H1 (cell line): ENCODE measurements around the gene RNU6-9. TPM values are rescaled to one million over a fixed set of nuclear protein-coding genes. Genes with fewer than 3 reads are reported as not detected.
A peak's percentile ranks its signal among the peaks of the same experiment; 100 is the strongest.

ENCODE experiments used
- CTCF ChIA-PET: fragments of 300-600 bp; sonication (Branson Sonifier 250); formaldehyde crosslinking; loops from one replicate; lab custom pipeline; 2021; ENCODE audit not compliant: partially characterized antibody; lab: Charles Lee
- POLR2A ChIA-PET: fragments of 300-600 bp; sonication (Branson Sonifier 250); formaldehyde crosslinking; loops from one replicate; lab custom pipeline; 2021; ENCODE audit warnings: inconsistent platforms; ENCODE audit not compliant: partially characterized antibody; lab: Charles Lee
- DNase-seq, 2 experiments: peaks; one replicate each; pipeline versions ENCODE4 v3.0.0 to v3.0.0-alpha.2; 2010 to 2022; ENCODE audit warnings: low spot score in 2 of 2, low read depth in 1 of 2, mixed read lengths in 1 of 2
- FAIRE-seq: peaks from 2 replicates; lab custom pipeline; 2011; peaks lifted over from hg19 to GRCh38; lab: Jason Lieb, UNC
- H2AFZ ChIP-seq: 2 replicates; pipeline ENCODE4 v1.8.1; 2012; ENCODE audit warnings: low read length, inconsistent platforms
- H2AK5ac ChIP-seq: 2 replicates; pipeline ENCODE4 v1.6.1; 2013; ENCODE audit warnings: low read depth, low read length
- H2BK120ac ChIP-seq: replicated peaks from 2 replicates; pipeline ENCODE3; 2013; ENCODE audit warnings: low read depth, low read length, inconsistent platforms
- H2BK12ac ChIP-seq: 2 replicates; pipeline ENCODE4 v1.6.1; 2013; ENCODE audit warnings: low read depth, low read length
- H2BK15ac ChIP-seq: 2 replicates; pipeline ENCODE4 v1.6.1; 2013; ENCODE audit warnings: low read length
- H2BK20ac ChIP-seq: 2 replicates; pipeline ENCODE4 v1.6.1; 2013; ENCODE audit warnings: low read length
- H2BK5ac ChIP-seq: 2 replicates; pipeline ENCODE4 v1.6.1; 2013; ENCODE audit warnings: low read depth, low read length
- H3K14ac ChIP-seq: 2 replicates; pipeline ENCODE4 v1.6.1; 2013; ENCODE audit warnings: inconsistent platforms; ENCODE audit not compliant: insufficient read length
- H3K18ac ChIP-seq: 2 replicates; pipeline ENCODE4 v1.6.1; 2013; ENCODE audit warnings: low read length; ENCODE audit errors: extremely low read depth
- H3K23ac ChIP-seq: 2 replicates; pipeline ENCODE4 v1.6.1; 2013; ENCODE audit warnings: inconsistent platforms; ENCODE audit not compliant: insufficient read length
- H3K23me2 ChIP-seq: 2 replicates; pipeline ENCODE4 v1.6.1; 2013; ENCODE audit warnings: low read depth, low read length
- H3K27ac ChIP-seq: 2 replicates; pipeline ENCODE4 v1.6.1; 2011; ENCODE audit warnings: low read depth, low read length, inconsistent platforms
- H3K27me3 ChIP-seq, 4 experiments: replicated peaks in 1 of 4; 1 replicate in 1 of 4; 2 replicates in 3 of 4; pipeline versions ENCODE4 v1.6.1 to v1.8.1; 2011 to 2013; ENCODE audit warnings: low read length in 3 of 4, mild to moderate bottlenecking in 3 of 4, inconsistent platforms in 2 of 4, mixed read lengths in 2 of 4, moderate library complexity in 1 of 4; ENCODE audit not compliant: control insufficient read depth in 3 of 4, insufficient read depth in 3 of 4; ENCODE audit errors: extremely low read depth in 1 of 4
- H3K36me3 ChIP-seq, 4 experiments: 2 replicates each; pipeline versions ENCODE4 v1.6.1 to v1.8.1; 2011 to 2013; ENCODE audit warnings: mild to moderate bottlenecking in 4 of 4, low read length in 3 of 4, moderate library complexity in 2 of 4, control low read depth in 1 of 4, inconsistent platforms in 1 of 4; ENCODE audit not compliant: insufficient read depth in 4 of 4, control insufficient read depth in 2 of 4
- H3K4ac ChIP-seq: replicated peaks from 2 replicates; pipeline ENCODE3; 2013; ENCODE audit warnings: low read length, low read depth, mixed read lengths, inconsistent platforms; ENCODE audit not compliant: insufficient read length
- H3K4me1 ChIP-seq, 4 experiments: replicated peaks in 1 of 4; 1 replicate in 1 of 4; 2 replicates in 3 of 4; pipeline versions ENCODE4 v1.6.1 to v1.8.1; 2011 to 2013; ENCODE audit warnings: low read length in 3 of 4, inconsistent platforms in 2 of 4, mixed read lengths in 1 of 4; ENCODE audit not compliant: insufficient read depth in 4 of 4, control insufficient read depth in 3 of 4
- H3K4me2 ChIP-seq, 2 experiments: 2 replicates each; pipeline versions ENCODE4 v1.6.1 to v1.8.1; 2011 to 2013; ENCODE audit warnings: low read depth in 2 of 2, low read length in 2 of 2, control low read depth in 1 of 2, inconsistent platforms in 1 of 2, mild to moderate bottlenecking in 1 of 2; ENCODE audit not compliant: insufficient read depth in 1 of 2
- H3K4me3 ChIP-seq, 4 experiments: fragments of 200-600, 300-600 bp in 1 of 4; sonication (generic), shearing (Covaris generic), sonication (Bioruptor Twin) in 1 of 4; 2 replicates each; pipeline versions ENCODE4 v1.5.1 to v1.8.1; 2011 to 2016; ENCODE audit warnings: low read length in 4 of 4, low read depth in 3 of 4, control low read depth in 2 of 4, inconsistent platforms in 2 of 4, mild to moderate bottlenecking in 2 of 4, mixed read lengths in 1 of 4, moderate library complexity in 1 of 4; ENCODE audit not compliant: insufficient read depth in 2 of 4; ENCODE audit errors: extremely low read depth in 1 of 4
- H3K56ac ChIP-seq: replicated peaks from 2 replicates; pipeline ENCODE3; 2013; ENCODE audit warnings: low read depth, mild to moderate bottlenecking, mixed read lengths, low read length, inconsistent platforms; ENCODE audit not compliant: insufficient read length
- H3K79me1 ChIP-seq: 2 replicates; pipeline ENCODE4 v1.6.1; 2013; ENCODE audit warnings: low read depth, low read length, control low read depth
- H3K79me2 ChIP-seq, 2 experiments: 2 replicates each; pipeline versions ENCODE4 v1.6.1 to v1.8.1; 2012 to 2013; ENCODE audit warnings: low read length in 2 of 2, mild to moderate bottlenecking in 2 of 2, inconsistent platforms in 1 of 2; ENCODE audit not compliant: insufficient read depth in 2 of 2, control insufficient read depth in 1 of 2
- H3K9ac ChIP-seq, 4 experiments: replicated peaks in 1 of 4; 1 replicate in 1 of 4; 2 replicates in 3 of 4; pipeline versions ENCODE4 v1.6.1 to v1.8.1; 2011 to 2013; ENCODE audit warnings: low read depth in 3 of 4, low read length in 3 of 4, control low read depth in 2 of 4, mild to moderate bottlenecking in 2 of 4, moderate library complexity in 2 of 4, inconsistent platforms in 1 of 4; ENCODE audit errors: extremely low read depth in 1 of 4
- H3K9me3 ChIP-seq, 2 experiments: 2 replicates each; pipeline versions ENCODE4 v1.6.1 to v1.8.1; 2012 to 2013; ENCODE audit warnings: mild to moderate bottlenecking in 2 of 2, moderate library complexity in 2 of 2, control low read depth in 1 of 2, inconsistent platforms in 1 of 2, low read depth in 1 of 2, low read length in 1 of 2, mixed read lengths in 1 of 2; ENCODE audit not compliant: insufficient read depth in 2 of 2
- H4K20me1 ChIP-seq, 2 experiments: replicated peaks in 1 of 2; 2 replicates each; pipeline versions ENCODE3 to v1.8.1; 2011 to 2013; ENCODE audit warnings: inconsistent platforms in 2 of 2, low read length in 2 of 2, mild to moderate bottlenecking in 1 of 2; ENCODE audit not compliant: insufficient read depth in 2 of 2, control insufficient read depth in 1 of 2
- H4K5ac ChIP-seq: 2 replicates; pipeline ENCODE4 v1.6.1; 2013; ENCODE audit warnings: low read length, low read depth, mixed read lengths, inconsistent platforms; ENCODE audit not compliant: insufficient read length
- H4K8ac ChIP-seq: 2 replicates; pipeline ENCODE4 v1.8.0; 2013; ENCODE audit warnings: mild to moderate bottlenecking, moderate library complexity, low read length, inconsistent platforms; ENCODE audit not compliant: insufficient read depth; ENCODE audit errors: extremely low read depth
- H4K91ac ChIP-seq: replicated peaks from 2 replicates; pipeline ENCODE3; 2013; ENCODE audit warnings: low read length, mixed read lengths, inconsistent platforms; ENCODE audit not compliant: insufficient read length
- E2F6 ChIP-seq: IDR thresholded peaks from 2 replicates; pipeline ENCODE4 v1.6.1; 2012; ENCODE audit warnings: inconsistent platforms
- EGR1 ChIP-seq: IDR thresholded peaks from 2 replicates; pipeline ENCODE4 v1.6.1; 2011; ENCODE audit warnings: low read depth, low read length, borderline replicate concordance
- FOSL1 ChIP-seq: IDR thresholded peaks from 2 replicates; pipeline ENCODE4 v1.6.1; 2011; ENCODE audit warnings: mild to moderate bottlenecking, low read depth, low read length, moderate library complexity; ENCODE audit not compliant: insufficient read depth
- HDAC2 ChIP-seq, 2 experiments: fragments of 300-600 bp in 1 of 2; sonication (generic) in 1 of 2; IDR thresholded peaks; 2 replicates each; pipeline ENCODE4 v1.6.1; 2011 to 2012; ENCODE audit warnings: low read depth in 2 of 2, low read length in 2 of 2, mild to moderate bottlenecking in 2 of 2, moderate library complexity in 2 of 2, borderline replicate concordance in 1 of 2, inconsistent platforms in 1 of 2
- NRF1 ChIP-seq: IDR thresholded peaks from 2 replicates; pipeline ENCODE4 v1.6.1; 2011; ENCODE audit warnings: mild to moderate bottlenecking, low read depth, low read length, improper control_type of control experiment
- PHF8 ChIP-seq: fragments of 200-600 bp; sonication (generic); conservative IDR thresholded peaks from 2 replicates; pipeline ENCODE4 v1.7.1; 2012; ENCODE audit warnings: low read depth, mild to moderate bottlenecking, inconsistent platforms, low read length, moderate library complexity
- RAD21 ChIP-seq, 2 experiments: IDR thresholded peaks in 1 of 2; conservative IDR thresholded peaks in 1 of 2; 2 replicates each; pipeline ENCODE4 v1.6.1; 2011; ENCODE audit warnings: low read depth in 2 of 2, low read length in 2 of 2, improper control_type of control experiment in 1 of 2, inconsistent platforms in 1 of 2, mild to moderate bottlenecking in 1 of 2, moderate library complexity in 1 of 2
- WGBS, 2 experiments: shearing (Covaris generic) in 1 of 2; methylation state at CpG; one replicate each; pipeline versions ENCODE4 v1.1.6 to v1.1.7; 2013 to 2015; ENCODE audit warnings: low lambda C conversion rate in 2 of 2, mixed read lengths in 2 of 2, inconsistent platforms in 1 of 2, low coverage in 1 of 2, missing lambda C conversion rate in 1 of 2; ENCODE audit not compliant: insufficient replicate concordance in 2 of 2, insufficient coverage in 1 of 2, insufficient read length in 1 of 2; ENCODE audit errors: extremely low coverage in 1 of 2, missing lambda C conversion rate in 1 of 2; 5-methylcytosine and 5-hydroxymethylcytosine counted together
- polyA plus RNA-seq, 7 experiments: library from polyadenylated mRNA; depleted of rRNA in 3 of 7; stranded (reverse) in 5 of 7; unstranded in 2 of 7; fragments of >200 nt in 5 of 7; fragments of 200-250 nt in 2 of 7; gene quantifications; 1 replicate in 5 of 7; 2 replicates in 1 of 7; 4 replicates in 1 of 7; pipeline versions ENCODE4 v1.2.1 to v1.2.3, GENCODE V29; 2011 to 2013; ENCODE audit warnings: missing spikeins in 2 of 7, mixed read lengths in 2 of 7
- total RNA-seq: library from RNA; stranded (reverse); fragmentation: NEBNext Ultra II Directional; extraction: Animal tissue kit (Norgen Biotek cat#: 25700); gene quantifications from 2 replicates; pipeline ENCODE4 v1.2.1, GENCODE V29; 2021

The RNU6-9 gene
- total and polyA plus RNA-seq, 2 of the 8 experiments (the other 6 are each of a cell fraction or from before 2014, with no cell fraction given): not detected

- peak overlapping the region; percentile 8 for H3K4ac ChIP-seq
- H3K79me1 ChIP-seq: peaks cover 6% of the 10 kb centered on the region; the same call in 1 of the 2 replicates
- no peak overlapping the region for H2AK5ac ChIP-seq
- WGBS, 2 experiments: 9% methylated on average over 19 of the region's 31 CpGs; no CpG with 5 or more reads in 1 of the 2 experiments
- peak overlapping the region; percentile 75 for H4K91ac ChIP-seq
- peak overlapping the region; percentile 82; the same call in 1 of the 2 replicates for H2BK12ac ChIP-seq
- H3K9me3 ChIP-seq: no peaks in the 10 kb centered on the region
- peaks cover 0 to 5% (median under 1%) of the 10 kb centered on the region in 4 experiments; a peak in 2 of 8 replicates for H3K36me3 ChIP-seq
- peak overlapping the region; percentile 14; the same call in 1 of the 2 replicates for H3K27ac ChIP-seq
- H2BK20ac ChIP-seq: no peak overlapping the region
- CTCF ChIA-PET: interaction anchor here (1.1 to 4.6 kb wide), 8 partner anchors 14 to 98 kb away, joined by 3 to 113 read pairs (median 14); partner anchors contain the start of gene WDR18
- peak overlapping the region; percentile 32 for H3K56ac ChIP-seq
- H2BK15ac ChIP-seq: no peak overlapping the region
- H4K20me1 ChIP-seq: peaks cover 0 to 11% of the 10 kb centered on the region in 2 experiments
- no peak overlapping the region; the same call in 1 of the 2 replicates for H2AFZ ChIP-seq
- no peak overlapping the region for H3K14ac ChIP-seq
- H3K18ac ChIP-seq: peak overlapping the region; percentile 9; the same call in 1 of the 2 replicates
- H4K5ac ChIP-seq: peak overlapping the region; percentile 78
- H4K8ac ChIP-seq: peak overlapping the region; percentile 38
- H3K27me3 ChIP-seq: peaks cover 17 to 19% (median 19%) of the 10 kb centered on the region in 4 experiments
- DNase-seq (peak in 1 of 2 experiments; percentile 67), FAIRE-seq (no peak)
- H3K4me3 ChIP-seq: peak overlapping the region; percentile 46 to 97 (median 68)
- peak overlapping the region; percentile 62 to 84 for H3K4me2 ChIP-seq
- H2BK5ac ChIP-seq: peak overlapping the region; percentile 61; the same call in 1 of the 2 replicates
- H3K9ac ChIP-seq: peak overlapping the region in 2 of 4 experiments; percentile 26 to 49; a peak in 2 of 7 replicates
- no peak overlapping the region for H3K23ac ChIP-seq
- H3K79me2 ChIP-seq: peaks cover 0 to 19% of the 10 kb centered on the region in 2 experiments; a peak in 2 of 4 replicates
- POLR2A ChIA-PET: interaction anchor here (0.8 to 3.3 kb wide), 8 partner anchors 11 to 102 kb away, joined by 3 to 16 read pairs (median 4); partner anchors contain the start of genes CNN2, MED16, RNU6-9 and WDR18
- peaks cover 2 to 15% (median 8%) of the 10 kb centered on the region in 4 experiments for H3K4me1 ChIP-seq
- no peak overlapping the region for H2BK120ac ChIP-seq
- H3K23me2 ChIP-seq: peaks cover 12% of the 10 kb centered on the region
- TF ChIP-seq FOSL1: no peak
- TF ChIP-seq NRF1: no peak
- TF ChIP-seq E2F6: peak; percentile 86
- no peak for TF ChIP-seq HDAC2 (IDR thresholded peaks at IDR 0.05; ENCODE audit: borderline replicate concordance in 1 of 2, low read depth in 2 of 2, low read length in 2 of 2)
- 0 out of 2 replicates have a peak, but pooled peaks have one; percentile 5 for TF ChIP-seq PHF8
- 0 out of 2 replicates have a peak, but pooled peaks have one; percentile 11 for TF ChIP-seq EGR1
- TF ChIP-seq RAD21 (IDR thresholded peaks at IDR 0.05 in 1 of 2, conservative IDR thresholded peaks at IDR 0.05 in 1 of 2; ENCODE audit: low read depth in 2 of 2, low read length in 2 of 2): no peak
Observed at GRCh38 chr19:924553-925086, 31.3 kb downstream of the RNU6-9 start.
